ENCODE measurements around the gene NRBP1.
A peak's percentile ranks its signal among the peaks of the same experiment; 100 is the strongest.
"Not testable (repeated sequence)": the region's sequence is repeated elsewhere in the genome, so short reads cannot be mapped to it uniquely, and the experiment has no call there.

NRBP1 gene

DNA sequence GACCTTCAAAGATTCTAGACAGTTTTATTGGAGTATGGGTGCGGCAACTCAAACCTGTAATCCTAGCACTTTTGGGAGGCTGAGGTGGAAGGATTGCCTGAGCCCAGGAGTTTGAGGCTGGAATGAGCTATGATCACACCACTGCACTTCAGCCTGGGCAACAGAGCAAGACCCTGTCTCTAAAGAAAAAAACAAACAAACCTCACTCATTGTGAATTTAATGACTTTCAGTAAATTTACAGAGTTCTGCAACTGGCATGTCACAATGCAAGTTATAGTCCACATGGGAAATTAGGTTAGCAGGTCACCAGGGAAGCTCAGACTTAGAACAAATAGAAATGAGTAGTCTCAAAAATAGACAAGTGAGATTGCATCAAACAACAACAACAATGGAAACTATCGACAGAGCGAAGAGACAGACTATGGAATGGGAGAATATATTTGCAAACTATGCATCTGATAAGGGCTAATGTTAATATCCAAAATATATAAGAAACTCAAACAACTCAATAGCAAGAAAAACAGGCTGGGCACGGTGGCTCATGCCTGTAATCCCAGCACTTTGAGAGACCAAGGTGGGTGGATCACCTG is 6.7 kb upstream of the NRBP1 start:
- no peak for DNase-seq (ENCODE audit: low read depth, low spot score)

DNA sequence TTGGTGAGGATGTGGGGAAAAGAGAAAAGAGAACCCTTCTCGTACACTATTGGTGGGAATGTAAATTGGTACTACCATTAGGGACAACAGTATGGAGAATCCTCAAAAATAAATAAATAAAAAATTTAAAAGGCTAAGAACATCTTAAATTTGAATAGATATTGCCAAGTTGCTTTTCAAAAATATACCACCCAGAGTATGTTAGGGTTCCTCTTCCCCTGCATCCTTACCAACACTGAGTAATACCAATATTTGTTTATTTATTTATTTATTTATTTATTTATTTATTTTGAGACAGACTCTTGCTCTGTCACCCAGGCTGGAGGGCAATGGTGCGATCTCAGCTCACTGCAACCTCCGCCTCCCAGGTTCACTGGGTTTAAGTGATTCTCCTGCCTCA is 5.5 kb upstream of the NRBP1 start:
- DNase-seq (ENCODE audit: low read depth, low spot score): no peak

DNA sequence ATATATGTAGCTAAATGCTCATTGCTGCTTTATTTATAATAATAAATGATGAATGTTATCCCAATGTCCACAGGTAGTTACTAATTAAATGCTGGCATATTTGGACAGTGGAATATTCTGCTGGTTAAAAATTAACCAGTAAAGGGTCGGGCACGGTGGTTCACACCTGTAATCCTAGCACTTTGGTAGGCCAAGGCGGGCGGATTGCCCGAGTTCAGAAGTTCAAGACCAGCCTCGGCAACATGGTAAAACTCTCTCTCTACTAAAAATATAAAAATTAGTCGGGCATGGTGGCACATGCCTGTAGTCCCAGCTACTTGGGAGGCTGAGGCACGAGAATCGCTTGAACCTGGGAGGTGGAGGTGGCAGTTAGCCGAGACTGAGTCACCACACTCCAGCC is 3.4 kb upstream of the NRBP1 start:
- not testable (repeated sequence) for DNase-seq (ENCODE audit: low read depth, low spot score)

DNA sequence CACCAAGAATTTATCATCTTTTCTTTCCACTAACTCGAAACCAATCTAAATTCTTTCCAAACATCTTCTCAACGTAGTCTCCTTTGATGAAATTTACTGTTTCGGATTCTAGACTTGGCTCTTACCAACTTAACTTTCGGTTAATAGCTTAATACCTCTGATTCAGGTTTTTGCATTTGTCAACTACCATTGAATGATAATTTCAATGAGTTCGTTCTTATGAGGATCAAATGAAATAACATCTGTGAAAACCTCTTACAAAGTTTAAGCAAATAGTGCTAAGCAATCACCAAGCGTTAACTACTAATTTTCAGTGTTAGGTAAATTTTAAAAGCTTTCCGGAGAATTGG is 593 bp upstream of the NRBP1 start:
- no peak for DNase-seq (ENCODE audit: low read depth, low spot score)

DNA sequence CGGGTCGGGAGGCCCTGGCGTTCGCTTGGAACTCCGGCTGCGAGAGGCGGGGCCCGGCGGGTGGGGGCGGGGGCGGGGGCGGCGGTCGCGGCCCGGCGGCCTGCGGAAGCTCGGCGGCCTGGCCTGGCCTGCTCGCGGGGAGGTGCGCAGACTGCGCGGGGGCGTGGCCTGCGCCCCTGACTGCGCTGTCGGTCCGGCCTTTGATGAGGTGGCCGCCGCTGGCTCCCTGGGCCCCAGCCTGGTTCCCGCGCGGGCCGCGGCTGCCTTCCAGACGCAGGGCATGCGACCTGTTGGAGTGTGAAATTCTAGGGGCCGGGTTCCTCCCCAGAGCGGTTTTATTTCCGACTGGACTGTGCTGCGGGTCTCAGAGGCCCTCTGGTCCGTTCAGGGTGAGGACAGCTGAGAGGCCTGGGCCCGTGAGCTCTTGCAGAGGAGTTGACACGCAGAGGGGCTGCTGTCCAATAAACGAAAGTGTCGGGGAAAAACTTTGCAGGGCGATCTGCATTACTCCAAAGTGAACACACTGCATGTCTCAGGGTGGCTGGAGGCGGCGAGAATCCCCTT is 629 bp downstream of the NRBP1 start:
- DNase-seq (ENCODE audit: low read depth, low spot score): peak; percentile 22

DNA sequence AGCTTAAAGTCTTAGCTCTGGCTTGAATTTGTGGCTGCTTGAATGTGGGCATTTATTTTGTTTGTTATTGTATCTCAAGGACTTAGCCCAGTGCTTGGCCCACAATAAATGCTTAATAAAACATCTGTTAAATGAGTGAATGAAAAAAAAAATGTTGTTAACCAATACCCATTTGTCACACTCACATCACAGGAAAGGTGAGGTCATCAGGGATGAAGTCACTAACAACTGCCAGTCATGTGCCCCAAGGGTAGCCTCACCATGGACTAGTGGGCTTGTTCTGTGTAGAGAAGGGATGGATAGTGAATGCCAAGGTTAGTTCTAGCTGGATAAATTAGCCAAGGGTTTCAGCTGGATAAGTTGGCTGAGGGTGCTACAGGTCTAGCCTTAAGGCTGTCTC is 3.0 kb downstream of the NRBP1 start:
- DNase-seq (ENCODE audit: low read depth, low spot score): no peak

DNA sequence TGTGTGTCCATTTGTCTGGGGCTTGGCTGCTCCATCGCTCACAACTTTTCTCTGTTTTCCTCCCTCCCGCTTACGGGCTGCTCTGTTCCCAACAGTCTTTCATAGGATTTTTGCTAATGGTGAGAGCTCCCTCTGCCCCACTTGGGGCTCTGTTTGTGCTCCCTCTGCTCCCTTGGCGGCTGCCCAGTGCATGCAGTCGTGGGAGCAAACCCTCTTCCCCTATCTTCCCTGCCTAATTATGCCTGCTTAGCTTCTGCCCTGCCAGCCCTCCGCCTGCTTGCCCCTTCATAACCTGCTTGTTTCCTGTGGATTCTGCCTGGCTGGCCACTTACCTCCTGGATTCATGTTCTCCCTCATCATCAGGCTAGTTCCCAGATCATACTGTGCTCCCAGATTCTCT is 7.2 kb downstream of the NRBP1 start:
- DNase-seq (ENCODE audit: low read depth, low spot score): no peak

DNA sequence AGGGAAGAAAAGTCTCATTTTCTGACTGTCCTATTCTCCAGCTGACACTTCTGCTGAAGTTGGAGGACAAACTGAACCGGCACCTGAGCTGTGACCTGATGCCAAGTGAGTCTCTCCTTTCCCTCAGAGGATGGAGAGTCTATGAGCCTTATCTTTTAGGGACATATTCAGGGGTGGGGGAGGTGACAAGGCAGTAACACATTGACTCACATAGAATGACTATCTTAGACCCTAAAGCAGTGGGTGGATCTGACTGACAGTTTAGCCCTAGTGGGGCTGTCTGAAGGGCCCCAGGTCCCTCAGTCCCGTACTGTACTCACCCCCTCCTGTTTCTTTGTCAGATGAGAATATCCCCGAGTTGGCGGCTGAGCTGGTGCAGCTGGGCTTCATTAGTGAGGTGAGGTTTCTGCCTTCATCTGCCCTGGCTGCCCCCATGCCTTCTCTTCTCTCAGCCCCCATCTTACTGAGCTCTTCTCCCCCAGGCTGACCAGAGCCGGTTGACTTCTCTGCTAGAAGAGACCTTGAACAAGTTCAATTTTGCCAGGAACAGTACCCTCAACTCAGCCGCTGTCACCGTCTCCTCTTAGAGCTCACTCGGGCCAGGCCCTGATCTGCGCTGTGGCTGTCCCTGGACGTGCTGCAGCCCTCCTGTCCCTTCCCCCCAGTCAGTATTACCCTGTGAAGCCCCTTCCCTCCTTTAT is 12.9 kb downstream of the NRBP1 start:
- DNase-seq (ENCODE audit: low read depth, low spot score): no peak

DNA sequence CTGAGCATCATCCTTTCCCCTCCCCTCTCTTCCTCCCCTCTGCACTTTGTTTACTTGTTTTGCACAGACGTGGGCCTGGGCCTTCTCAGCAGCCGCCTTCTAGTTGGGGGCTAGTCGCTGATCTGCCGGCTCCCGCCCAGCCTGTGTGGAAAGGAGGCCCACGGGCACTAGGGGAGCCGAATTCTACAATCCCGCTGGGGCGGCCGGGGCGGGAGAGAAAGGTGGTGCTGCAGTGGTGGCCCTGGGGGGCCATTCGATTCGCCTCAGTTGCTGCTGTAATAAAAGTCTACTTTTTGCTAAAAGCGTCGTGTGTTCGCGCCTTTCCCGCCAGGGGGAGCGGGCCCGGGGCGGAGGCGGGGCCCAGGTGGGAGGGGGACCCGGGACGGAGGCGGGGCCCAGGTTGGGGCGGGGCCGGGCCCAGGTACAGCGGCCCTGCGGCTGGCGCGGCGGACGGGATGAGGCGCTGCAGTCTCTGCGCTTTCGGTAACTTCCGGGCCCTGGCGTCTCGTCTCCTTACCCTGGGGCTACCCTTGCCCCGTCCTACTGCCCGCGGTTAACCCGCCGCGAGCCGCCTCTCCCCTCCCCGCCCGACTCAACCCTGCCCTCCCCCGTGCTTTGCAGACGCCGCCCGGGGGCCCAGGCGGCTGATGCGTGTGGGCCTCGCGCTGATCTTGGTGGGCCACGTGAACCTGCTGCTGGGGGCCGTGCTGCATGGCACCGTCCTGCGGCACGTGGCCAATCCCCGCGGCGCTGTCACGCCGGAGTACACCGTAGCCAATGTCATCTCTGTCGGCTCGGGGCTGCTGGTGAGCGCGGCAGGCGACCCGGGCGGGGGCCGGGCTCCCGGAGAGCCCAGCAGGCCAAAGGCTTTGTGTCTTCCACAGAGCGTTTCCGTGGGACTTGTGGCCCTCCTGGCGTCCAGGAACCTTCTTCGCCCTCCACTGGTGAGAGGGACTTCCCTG is 13.8 kb downstream of the NRBP1 start, which contains the start of gene KRTCAP3:
KRTCAP3 (plus strand) TSS at position 424 of the 962 bp plus-strand sequence; CDS start at position 456, 32 bp downstream.
- DNase-seq (ENCODE audit: low read depth, low spot score): no peak

DNA sequence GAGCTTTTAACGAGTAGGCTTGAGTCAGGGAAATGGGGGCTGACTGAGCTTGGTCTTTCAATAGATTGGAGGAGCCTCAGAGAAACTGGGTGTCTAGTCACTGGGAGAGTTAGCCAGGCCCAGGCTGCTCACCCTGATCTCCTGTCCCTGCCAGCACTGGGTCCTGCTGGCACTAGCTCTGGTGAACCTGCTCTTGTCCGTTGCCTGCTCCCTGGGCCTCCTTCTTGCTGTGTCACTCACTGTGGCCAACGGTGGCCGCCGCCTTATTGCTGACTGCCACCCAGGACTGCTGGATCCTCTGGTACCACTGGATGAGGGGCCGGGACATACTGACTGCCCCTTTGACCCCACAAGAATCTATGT is 14.5 kb downstream of the NRBP1 start:
- DNase-seq (ENCODE audit: low read depth, low spot score): no peak

DNA sequence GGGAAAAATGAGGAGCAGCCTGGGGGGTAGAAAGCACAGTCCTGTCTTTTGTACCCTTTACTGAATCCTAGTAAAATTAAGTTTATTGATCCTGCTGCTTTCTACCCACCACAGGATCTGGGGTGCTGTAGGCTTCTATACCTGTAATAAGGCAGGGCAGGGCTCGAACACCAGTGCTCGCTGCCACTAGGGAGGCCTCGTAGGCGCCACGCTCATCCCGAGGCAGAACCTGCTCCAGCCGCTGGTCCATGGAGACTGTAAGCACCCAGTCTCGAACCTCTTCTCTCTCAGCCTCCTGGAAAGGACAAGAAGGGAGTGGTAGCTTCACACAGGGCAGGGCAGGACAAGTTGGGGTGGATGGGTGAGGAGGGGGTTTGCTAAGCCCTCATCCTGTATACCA is 16.7 kb downstream of the NRBP1 start:
- DNase-seq (ENCODE audit: low read depth, low spot score): no peak

DNA sequence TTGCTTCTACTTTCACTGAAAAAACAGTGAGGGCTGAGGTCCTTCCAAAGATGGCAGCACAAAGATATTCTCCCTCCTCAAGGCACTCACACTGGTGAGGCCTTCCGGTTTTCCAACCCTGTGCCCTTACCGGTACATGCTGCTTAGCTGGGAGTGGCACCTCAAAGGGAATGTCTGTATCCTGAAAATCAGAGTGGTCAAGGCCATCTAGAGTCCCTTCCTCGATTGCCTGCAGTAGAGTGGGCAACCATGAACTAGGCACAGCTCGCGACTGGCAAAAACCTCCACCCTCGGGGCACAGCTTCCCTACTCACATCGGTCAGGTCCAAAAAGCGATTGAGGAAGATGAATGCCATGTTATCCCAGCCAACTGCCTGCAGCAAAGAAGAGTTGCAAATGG is 17.2 kb downstream of the NRBP1 start:
- DNase-seq (ENCODE audit: low read depth, low spot score): no peak

DNA sequence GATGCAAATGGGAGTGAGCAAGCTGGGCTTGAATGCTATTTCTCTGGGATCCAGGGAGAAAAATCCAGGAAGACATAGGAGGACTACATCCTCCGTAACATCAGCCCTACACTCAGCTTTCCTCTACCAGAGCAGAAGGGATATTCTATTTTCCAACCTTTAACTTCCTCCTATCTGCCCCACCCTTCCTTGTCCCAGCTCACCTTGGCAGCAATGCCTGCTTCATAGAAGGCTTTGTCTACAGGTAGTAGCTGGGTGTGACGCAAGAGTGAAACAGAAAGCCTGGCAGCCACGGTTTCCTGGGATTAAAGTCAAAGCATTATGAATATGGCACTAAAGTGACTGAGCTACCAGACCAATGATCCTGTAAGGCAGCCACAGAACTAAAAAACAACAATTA is 17.6 kb downstream of the NRBP1 start:
- no peak for DNase-seq (ENCODE audit: low read depth, low spot score)

DNA sequence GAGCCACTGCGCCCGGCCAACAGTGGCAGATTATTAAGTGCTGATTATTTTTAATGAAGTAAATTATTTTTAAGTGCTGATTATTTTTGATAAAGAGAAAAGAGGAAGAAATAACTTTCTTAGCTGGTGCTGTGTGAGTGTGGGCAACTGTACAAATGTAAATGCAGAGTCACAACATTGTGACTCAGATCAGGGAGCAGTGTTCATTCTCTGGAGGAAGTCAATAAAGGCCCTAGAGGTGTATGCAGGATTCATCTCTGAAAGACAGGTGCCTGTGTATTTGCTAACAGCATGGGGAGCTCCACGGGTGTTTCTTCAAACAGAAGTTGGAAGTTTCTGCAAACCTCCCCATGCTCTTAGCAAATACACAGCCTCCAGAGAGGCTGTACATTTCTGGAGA is 19.9 kb downstream of the NRBP1 start:
- no peak for DNase-seq (ENCODE audit: low read depth, low spot score)

DNA sequence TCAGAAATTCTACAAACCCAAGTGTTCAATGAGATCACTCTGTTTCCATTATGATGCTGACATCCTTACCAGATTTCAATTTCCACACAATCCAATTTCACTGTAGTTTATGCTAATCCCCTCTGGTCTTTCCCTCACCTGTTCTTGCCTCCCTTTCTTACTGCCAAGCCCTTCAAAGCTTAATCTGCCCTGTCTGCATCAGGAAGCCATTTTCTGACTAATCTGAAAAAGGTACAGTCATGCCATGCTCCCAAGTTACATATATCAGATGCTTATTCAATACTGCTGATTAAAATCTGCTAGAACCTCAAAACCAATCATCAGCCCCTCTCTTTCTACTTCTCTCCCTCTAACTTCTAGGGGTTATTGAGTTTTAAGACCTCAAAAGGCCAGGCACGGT is 22.7 kb downstream of the NRBP1 start:
- DNase-seq (ENCODE audit: low read depth, low spot score): no peak

DNA sequence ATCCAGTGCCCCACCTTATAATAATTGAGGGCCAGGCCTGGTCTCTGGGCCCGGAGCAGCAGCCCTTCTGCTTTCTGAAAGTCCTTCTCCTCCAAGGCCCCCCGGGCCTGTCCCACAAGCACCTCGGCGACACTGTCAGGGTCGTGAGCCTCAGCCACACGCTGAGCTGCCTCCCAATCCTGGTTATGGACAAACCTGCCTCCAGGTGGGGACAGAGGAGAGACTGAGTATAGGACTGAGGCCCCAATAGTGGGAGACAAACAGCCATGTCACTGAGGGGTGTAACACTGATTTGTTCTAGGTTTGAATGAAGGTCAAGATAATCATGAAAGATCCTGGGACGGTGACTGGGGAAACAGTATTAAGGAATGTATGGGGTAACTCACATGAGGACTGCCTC is 25.5 kb downstream of the NRBP1 start:
- DNase-seq (ENCODE audit: low read depth, low spot score): no peak

DNA sequence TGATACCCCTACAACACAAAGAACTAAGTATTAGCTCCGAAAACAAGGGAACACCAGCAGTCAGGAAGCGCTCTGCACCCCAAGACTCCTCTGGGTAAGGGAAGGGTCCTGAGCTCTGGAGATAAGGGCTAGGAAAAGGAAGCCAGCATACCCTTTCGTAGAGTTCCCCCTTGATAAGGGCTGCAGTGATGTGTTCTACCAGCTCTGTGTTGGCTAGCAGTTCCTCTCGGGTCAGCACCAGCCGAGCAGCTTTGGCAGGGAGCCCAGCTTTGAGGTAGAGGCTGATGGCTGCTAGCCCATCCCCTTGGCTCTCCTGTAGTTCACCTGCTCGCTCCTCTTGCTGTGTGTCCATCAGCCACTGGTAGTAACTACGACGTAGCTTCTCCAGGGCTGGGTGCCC is 32.7 kb downstream of the NRBP1 start:
- no peak for DNase-seq (ENCODE audit: low read depth, low spot score)

DNA sequence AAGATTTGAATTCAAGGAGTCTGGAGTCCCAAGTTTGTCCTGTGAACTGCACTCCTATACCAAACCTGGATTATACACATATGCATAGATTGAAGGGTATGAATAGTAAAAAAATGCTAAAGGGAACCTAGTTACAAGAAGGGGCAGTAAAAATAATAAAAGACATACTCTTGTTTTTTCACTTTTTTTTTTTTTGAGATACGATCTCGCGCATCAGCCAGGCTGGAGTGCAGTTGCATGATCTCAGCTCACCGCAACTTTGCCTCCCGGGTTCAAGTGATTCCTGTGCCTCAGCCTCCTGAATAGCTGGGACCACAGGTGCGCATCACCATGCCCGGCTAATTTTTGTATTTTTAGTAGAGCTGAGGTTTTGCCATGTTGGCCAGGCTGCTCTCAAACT is 36.0 kb downstream of the NRBP1 start:
- no peak for DNase-seq (ENCODE audit: low read depth, low spot score)

DNA sequence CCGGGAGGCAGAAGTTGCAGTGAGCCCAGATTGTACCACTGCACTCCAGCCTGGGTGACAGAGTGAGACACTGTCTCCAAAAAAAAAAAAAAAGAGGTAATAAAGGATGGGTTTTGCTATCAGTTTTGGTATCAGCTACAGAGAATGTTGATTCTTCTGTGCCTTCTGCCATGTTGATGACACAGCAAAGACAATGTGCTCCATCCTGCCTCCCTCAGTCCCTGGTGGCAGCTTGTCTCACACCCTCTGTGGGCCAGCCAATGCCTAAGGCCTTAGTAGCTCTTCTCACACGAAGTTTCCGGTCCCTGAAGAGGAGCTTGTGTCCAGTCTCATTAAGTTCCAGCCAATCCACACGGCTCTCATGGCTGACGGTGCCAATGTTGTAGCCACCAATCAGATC is 43.5 kb downstream of the NRBP1 start:
- DNase-seq (ENCODE audit: low read depth, low spot score): no peak

DNA sequence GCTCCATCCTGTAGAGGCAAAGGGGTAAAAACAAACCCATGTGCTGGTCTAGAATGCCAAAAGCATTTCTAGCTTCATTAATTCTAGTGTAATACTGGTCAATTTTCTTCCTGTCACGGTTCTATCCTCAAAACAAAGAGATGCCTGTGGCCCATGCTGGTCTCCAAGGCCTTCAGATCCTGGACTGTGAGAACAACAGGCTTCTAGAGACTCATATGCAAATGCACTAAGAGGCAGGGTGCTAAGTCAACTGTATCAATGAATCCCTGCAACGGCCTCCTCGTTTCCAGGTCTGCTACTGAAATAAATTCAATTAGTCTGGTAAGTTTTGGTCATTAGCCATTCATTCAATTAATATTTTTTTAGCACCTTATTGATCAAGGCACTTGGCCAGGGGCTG is 57.1 kb downstream of the NRBP1 start:
- DNase-seq (ENCODE audit: low read depth, low spot score): no peak

DNA sequence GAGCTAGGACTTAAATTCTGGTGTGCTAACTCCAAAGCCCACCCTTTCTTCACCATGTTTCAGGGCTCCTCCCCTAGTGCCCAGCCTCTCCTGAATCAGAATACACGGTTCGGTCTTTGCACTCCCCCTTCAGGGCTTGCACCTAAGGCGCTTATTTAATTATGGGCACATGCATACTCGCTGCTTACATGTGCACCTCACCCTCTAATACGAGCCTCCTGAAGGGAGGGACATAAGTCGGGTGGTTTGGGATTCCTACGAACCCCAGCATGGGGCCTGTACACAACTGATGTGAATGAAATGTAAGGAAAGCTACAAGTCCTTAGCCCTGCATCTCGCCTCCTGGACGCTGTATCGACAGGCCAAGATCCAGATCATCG is 60.7 kb downstream of the NRBP1 start:
- no peak for DNase-seq (ENCODE audit: low read depth, low spot score)

All from brain pericyte (primary cell).